Activated naive CD4-positive, alpha-beta T cell treated with Interleukin-2 at 50 U/mL for 16 hours (primary cell): ENCODE measurements around the gene WDR27.
"Not testable (repeated sequence)": the region's sequence is repeated elsewhere in the genome, so short reads cannot be mapped to it uniquely, and the experiment has no call there.

Source experiments
- DNase-seq: peaks from one replicate; pipeline ENCODE4 v3.0.0-alpha.2; 2020

The WDR27 gene

GRCh38 chr6:169660751-169661390, 41.0 kb downstream of the WDR27 start:
- no peak for DNase-seq

- DNase-seq: no peak
Measured at GRCh38 chr6:169659820-169660610, 41.8 kb downstream of the WDR27 start.

GRCh38 chr6:169657284-169657610, 44.6 kb downstream of the WDR27 start:
- no peak for DNase-seq

GRCh38 chr6:169656546-169657283, 45.1 kb downstream of the WDR27 start:
- DNase-seq: no peak

GRCh38 chr6:169654598-169655391, 47.0 kb downstream of the WDR27 start:
- DNase-seq: peak; percentile 72

GRCh38 chr6:169653691-169654090, 48.1 kb downstream of the WDR27 start:
- DNase-seq: no peak

GRCh38 chr6:169652896-169653295, 48.9 kb downstream of the WDR27 start:
- DNase-seq: no peak

- no peak for DNase-seq
Measured at GRCh38 chr6:169651498-169651897, 50.3 kb downstream of the WDR27 start.

GRCh38 chr6:169650959-169651292, 50.9 kb downstream of the WDR27 start:
- DNase-seq: no peak

GRCh38 chr6:169650241-169650958, 51.4 kb downstream of the WDR27 start:
- no peak for DNase-seq

GRCh38 chr6:169648617-169649016, 53.2 kb downstream of the WDR27 start:
- no peak for DNase-seq

GRCh38 chr6:169648092-169648491, 53.7 kb downstream of the WDR27 start:
- no peak for DNase-seq

GRCh38 chr6:169647637-169648036, 54.2 kb downstream of the WDR27 start:
- no peak for DNase-seq

GRCh38 chr6:169646906-169647567, 54.8 kb downstream of the WDR27 start:
- DNase-seq: no peak

GRCh38 chr6:169645459-169645858, 56.4 kb downstream of the WDR27 start:
- DNase-seq: not testable (repeated sequence)

GRCh38 chr6:169643521-169643920, 58.3 kb downstream of the WDR27 start:
- DNase-seq: no peak

- DNase-seq: no peak
Measured at GRCh38 chr6:169642455-169642854, 59.4 kb downstream of the WDR27 start.

GRCh38 chr6:169641461-169642085, 60.3 kb downstream of the WDR27 start:
- DNase-seq: no peak

- DNase-seq: no peak
Measured at GRCh38 chr6:169640983-169641382, 60.8 kb downstream of the WDR27 start.

- no peak for DNase-seq
Measured at GRCh38 chr6:169640351-169640852, 61.4 kb downstream of the WDR27 start.

GRCh38 chr6:169639653-169640278, 62.1 kb downstream of the WDR27 start:
- no peak for DNase-seq
